NCI-H1105 treated with DMSO at 0.1 percent for 48 hours (cell line): ENCODE data around the gene KLHL18.
"Not testable (repeated sequence)": the region's sequence is repeated elsewhere in the genome, so short reads cannot be mapped to it uniquely, and the experiment has no call there.

Experiments
- DNase-seq: peaks from one replicate; lab custom pipeline; 2025; lab: John Stamatoyannopoulos, UW

KLHL18 gene

GRCh38 chr3:47314056-47314764, 31.5 kb downstream of the KLHL18 start:
- DNase-seq = no peak

- DNase-seq = no peak
Measured at GRCh38 chr3:47315069-47315647, 32.4 kb downstream of the KLHL18 start.

GRCh38 chr3:47316151-47316550, 33.4 kb downstream of the KLHL18 start:
- DNase-seq = not testable (repeated sequence)

DNA sequence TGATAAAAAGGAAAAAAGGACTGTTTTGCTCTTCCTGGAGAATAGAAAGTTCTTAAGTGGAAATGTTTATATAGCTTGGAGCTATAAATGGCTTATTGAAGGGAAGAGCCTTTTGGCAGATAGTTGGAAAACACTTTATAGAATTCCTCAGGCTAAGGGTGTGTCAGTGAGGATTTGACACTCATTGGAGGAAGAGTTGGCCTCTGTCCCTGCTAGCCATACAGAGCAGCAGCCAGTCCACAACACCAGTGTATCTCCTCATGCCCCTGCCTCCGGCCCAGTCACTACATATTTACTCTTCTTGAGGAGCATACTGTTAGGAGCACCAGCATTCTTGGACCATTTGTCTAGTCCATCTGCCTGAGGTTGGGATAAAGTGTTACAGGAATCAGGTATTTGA, 36.2 kb downstream of the KLHL18 start:
- DNase-seq = no peak

DNA sequence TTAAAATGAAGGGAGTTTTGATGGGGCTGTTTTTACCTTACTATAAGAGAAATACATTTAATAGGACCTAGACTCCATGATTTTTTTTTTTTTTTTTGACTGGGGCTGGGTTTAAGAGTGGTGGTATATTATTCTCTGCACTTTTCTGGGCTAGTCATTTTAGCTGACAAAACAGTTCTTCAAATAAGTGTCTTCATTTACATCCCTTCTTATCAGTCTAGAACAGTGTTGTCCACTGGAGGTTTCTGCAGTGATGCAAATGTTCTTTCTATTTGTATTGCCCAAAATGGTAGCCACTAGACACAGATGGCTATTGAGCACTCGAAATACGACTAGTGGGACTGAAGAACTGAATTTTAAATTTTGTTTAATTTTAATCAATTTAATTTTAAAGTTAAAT, 37.2 kb downstream of the KLHL18 start:
- DNase-seq = no peak

DNA sequence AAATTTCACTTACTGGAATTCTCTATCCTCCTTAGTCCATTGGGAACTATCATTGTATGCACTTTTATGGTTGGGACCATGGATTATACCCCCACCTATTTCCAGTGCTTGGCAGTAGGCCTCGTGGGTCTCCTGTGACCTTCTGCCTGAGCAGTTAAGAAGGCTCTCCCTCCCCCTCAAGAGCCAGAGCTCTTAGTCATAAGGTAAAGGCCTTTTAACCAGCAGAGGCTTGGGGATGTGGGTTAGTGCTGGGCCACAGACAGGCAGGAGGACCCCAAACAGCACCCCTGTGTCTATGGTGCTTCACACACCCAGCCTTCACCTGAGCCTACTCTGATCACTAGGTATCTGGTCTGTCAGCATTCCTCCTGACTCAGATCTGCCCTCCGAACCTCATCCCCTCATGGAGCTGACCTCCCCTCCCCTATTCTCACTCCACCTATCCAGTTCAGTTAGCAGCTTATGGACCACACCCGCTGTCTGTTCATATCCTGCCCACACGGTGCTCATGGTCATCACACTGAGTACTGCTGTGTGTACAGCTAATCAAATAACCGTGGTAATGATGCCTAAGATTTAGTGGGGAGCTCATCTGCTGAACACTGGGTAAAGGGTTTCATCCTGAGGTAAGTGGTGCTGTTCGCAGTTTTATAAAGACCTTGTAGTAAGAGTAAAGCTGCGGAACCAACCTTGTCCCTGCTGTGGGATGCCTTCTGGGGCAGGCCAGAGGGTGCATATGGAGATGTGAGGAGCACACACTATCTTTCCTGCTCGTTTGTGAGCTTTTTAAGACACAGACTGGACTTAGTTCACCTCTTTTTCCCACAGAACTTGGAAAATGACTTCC, 40.9 kb downstream of the KLHL18 start:
- no peak for DNase-seq

DNA sequence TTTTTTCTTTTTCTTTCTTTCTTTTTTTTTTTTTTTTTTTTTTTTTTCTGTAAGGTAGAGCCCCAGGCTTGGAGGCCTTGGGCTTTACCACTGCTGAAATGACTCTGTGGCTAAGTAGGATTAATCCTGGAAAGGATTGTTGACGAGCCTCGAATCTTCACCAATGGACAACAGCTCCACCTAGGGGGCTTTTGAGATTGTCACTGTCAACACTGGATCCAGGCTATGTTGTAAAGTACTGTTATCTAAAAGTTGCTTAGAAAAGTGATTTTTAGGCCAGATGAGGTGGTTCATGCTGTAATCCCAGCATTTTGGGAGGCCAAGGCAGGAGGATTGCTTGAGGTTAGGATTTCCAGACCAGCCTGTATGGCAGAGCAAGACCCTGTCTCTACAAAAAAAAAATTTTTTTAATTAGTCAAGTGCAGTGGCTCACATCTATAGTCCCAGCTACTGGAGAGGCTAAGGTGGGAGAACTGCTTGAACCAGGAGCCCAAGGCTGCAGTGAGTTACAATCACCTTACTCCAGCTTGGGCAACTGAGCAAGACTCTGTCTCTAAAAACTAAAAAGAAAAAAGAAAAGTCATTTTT, 41.6 kb downstream of the KLHL18 start:
- DNase-seq = peak; percentile 37

DNA sequence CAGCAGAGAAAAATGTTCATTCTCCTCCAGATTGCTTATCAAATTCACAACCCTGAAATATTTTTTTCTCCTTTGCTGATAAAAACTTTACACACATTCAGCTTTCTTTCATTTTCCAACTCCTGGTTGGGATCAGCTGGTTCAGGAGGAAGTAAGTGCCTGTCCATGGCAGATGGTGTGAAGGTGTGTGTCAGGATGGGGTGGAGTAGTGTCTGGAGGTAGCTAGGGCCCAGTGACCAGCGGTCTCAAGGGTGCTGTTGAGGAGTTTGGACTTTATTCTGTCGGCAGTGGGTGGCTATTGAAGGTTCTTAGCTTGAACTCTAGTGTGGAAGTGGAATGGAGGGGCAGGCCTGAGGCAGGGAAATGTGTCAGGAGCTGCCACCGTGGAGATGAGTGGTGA, 51.2 kb downstream of the KLHL18 start:
- DNase-seq = no peak

- no peak for DNase-seq
Measured at GRCh38 chr3:47337656-47338055, 54.9 kb downstream of the KLHL18 start.

DNA sequence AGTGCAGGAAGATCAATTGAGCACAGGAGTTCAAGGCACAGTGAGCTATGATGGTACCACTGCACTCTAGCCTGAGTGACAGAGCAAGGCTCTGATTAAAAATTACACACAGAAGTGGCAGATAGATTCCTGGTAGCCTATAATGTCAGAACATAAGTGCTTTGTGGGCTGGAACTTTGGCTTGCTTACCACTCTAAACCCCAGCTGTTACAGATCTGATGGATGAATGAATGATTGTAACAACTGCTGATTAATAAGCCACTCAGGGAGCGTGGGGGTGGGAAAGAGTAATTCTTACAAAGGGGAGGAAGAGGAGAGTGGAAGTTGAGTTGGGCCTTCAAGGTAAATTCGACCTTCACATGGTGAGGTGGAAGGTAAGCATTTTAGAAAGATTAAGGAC, 57.2 kb downstream of the KLHL18 start:
- no peak for DNase-seq

- DNase-seq = no peak
Measured at GRCh38 chr3:47340866-47341265, 58.1 kb downstream of the KLHL18 start.

DNA sequence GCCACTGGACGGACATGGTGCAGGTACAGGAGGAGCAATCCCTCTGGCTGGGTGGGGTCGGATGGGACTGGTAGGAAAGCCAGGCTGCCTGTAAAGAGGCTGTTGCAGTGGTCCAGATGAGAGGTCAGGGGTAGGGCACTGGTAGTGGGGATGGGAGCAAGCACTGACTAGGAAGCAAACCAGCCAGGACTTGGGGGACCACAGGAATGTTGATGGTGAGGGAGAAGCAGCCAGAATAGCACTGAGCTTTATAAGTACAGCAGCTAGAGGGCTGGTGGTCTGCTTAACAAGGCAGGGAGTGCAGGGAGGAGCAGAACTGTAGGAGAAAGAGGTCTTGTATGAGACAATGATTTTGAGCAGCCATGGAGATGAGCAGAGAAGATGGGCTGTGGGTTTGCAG, 59.4 kb downstream of the KLHL18 start:
- DNase-seq = no peak

- no peak for DNase-seq
Measured at GRCh38 chr3:47342812-47343211, 60.1 kb downstream of the KLHL18 start.

GRCh38 chr3:47343471-47343971, 60.8 kb downstream of the KLHL18 start:
- DNase-seq = no peak

DNA sequence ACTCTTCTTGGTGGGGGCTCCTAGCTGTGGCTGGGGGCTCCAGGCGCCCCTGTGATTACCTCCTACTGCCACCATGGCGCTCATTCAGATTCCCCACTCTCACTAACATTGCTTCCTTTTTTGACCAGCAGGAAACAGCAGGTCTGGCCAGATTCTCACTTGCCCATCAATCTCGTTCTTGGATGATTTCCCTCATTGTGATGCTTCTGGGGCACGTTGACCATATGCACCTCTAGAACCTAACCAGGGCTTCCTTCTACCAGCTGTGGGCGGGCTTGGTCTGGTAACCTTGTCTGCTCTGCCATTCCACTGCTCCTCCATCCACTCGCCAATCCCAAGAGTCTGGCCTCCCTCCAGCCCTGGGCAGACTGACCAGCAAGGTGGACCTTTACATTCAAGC, 62.2 kb downstream of the KLHL18 start:
- DNase-seq = no peak

GRCh38 chr3:47347217-47347801, 64.6 kb downstream of the KLHL18 start:
- DNase-seq = no peak

- DNase-seq = no peak
Measured at GRCh38 chr3:47348411-47349154, 65.8 kb downstream of the KLHL18 start.

- DNase-seq = no peak
Measured at GRCh38 chr3:47355010-47355409, 72.3 kb downstream of the KLHL18 start.

DNA sequence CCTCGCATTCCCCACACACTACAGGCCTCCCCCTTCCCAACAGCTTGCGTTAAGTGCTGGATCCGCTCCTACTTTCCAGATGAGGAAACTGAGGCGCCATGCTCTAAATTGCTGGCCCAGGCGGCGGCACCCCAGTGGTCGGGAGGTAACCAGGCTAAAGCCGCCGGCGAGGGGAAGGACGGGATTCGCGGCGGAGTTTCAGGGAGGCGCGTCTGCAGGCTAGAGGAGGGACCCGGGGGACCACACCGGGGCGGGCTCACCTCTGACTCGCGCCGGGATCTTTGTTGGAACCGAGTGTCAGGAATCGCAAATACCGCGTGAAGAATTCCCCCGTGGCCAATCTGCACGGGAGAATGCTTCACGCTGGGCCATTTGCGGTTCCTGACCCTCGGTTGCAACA, 73.5 kb downstream of the KLHL18 start:
- no peak for DNase-seq

GRCh38 chr3:47359323-47359722, 76.6 kb downstream of the KLHL18 start:
- DNase-seq = no peak

GRCh38 chr3:47360110-47360517, 77.4 kb downstream of the KLHL18 start:
- DNase-seq = not testable (repeated sequence)
